Loucy (cell line): ENCODE results near the gene RFNG.

Experiments used
- H2AFZ ChIP-seq: fragments of 200-600 bp; sonication (generic); 2 replicates; pipeline ENCODE4 v1.6.0; 2016; ENCODE audit warnings: antibody characterized with exemption, mild to moderate bottlenecking, low read length, moderate library complexity
- H3F3A ChIP-seq: fragments of 200-600 bp; 2 replicates; pipeline ENCODE4 v1.6.0; 2016; ENCODE audit warnings: antibody characterized with exemption, low read depth, mild to moderate bottlenecking
- H3K27me3 ChIP-seq: fragments of 200-600 bp; sonication (generic); 2 replicates; pipeline ENCODE4 v1.6.1; 2014; ENCODE audit warnings: low read length, mild to moderate bottlenecking; ENCODE audit not compliant: insufficient read depth, poor library complexity, severe bottlenecking
- H3K36me3 ChIP-seq: fragments of 200-600 bp; sonication (generic); 2 replicates; pipeline ENCODE4 v1.6.1; 2016; ENCODE audit warnings: low read length; ENCODE audit not compliant: insufficient read depth
- H3K4me1 ChIP-seq: fragments of 200-600 bp; sonication (generic); 2 replicates; pipeline ENCODE4 v1.5.1; 2014; ENCODE audit warnings: low read length, mild to moderate bottlenecking; ENCODE audit not compliant: insufficient read depth, poor library complexity, severe bottlenecking
- H3K4me2 ChIP-seq: fragments of 200-600 bp; sonication (generic); 2 replicates; pipeline ENCODE4 v1.6.0; 2014; ENCODE audit warnings: antibody characterized with exemption, low read length, low read depth, mild to moderate bottlenecking; ENCODE audit not compliant: poor library complexity, severe bottlenecking
- H3K4me3 ChIP-seq: fragments of 200-600 bp; sonication (generic); 2 replicates; pipeline ENCODE4 v1.5.1; 2014; ENCODE audit warnings: low read length, mild to moderate bottlenecking, mixed read lengths; ENCODE audit not compliant: poor library complexity, severe bottlenecking
- H3K79me2 ChIP-seq: fragments of 200-600 bp; sonication (generic); 2 replicates; pipeline ENCODE4 v1.6.1; 2014; ENCODE audit warnings: low read length; ENCODE audit not compliant: insufficient read depth
- H3K9ac ChIP-seq: fragments of 200-600 bp; sonication (generic); 2 replicates; pipeline ENCODE4 v1.6.0; 2014; ENCODE audit warnings: mild to moderate bottlenecking, low read depth, low read length, moderate library complexity; ENCODE audit not compliant: poor library complexity, severe bottlenecking
- H3K9me2 ChIP-seq: fragments of 200-600 bp; sonication (generic); replicated peaks from 2 replicates; pipeline ENCODE4 v1.6.1; 2016; ENCODE audit warnings: low read depth, low read length, mixed read lengths
- H3K9me3 ChIP-seq: fragments of 200-600 bp; sonication (generic); 2 replicates; pipeline ENCODE4 v1.6.1; 2014; ENCODE audit warnings: mild to moderate bottlenecking, antibody characterized with exemption, low read length, low read depth; ENCODE audit not compliant: insufficient read depth
- H4K20me1 ChIP-seq: fragments of 200-600 bp; sonication (generic); 2 replicates; pipeline ENCODE4 v1.6.0; 2014; ENCODE audit warnings: antibody characterized with exemption, low read length, mild to moderate bottlenecking; ENCODE audit not compliant: insufficient read depth, poor library complexity, severe bottlenecking
- EZH2phosphoT487 ChIP-seq: fragments of 200-600 bp; IDR thresholded peaks from 2 replicates; pipeline ENCODE4 v1.6.1; 2018; ENCODE audit warnings: antibody characterized with exemption, mild to moderate bottlenecking, moderate library complexity, borderline replicate concordance
- TF ChIP-seq, protein P1 (sequence below): fragments of 200-600 bp; sonication (generic); conservative IDR thresholded peaks from 2 replicates; pipeline ENCODE4 v1.5.1; 2014; ENCODE audit warnings: mild to moderate bottlenecking, antibody characterized with exemption, low read length

Gene RFNG

DNA sequence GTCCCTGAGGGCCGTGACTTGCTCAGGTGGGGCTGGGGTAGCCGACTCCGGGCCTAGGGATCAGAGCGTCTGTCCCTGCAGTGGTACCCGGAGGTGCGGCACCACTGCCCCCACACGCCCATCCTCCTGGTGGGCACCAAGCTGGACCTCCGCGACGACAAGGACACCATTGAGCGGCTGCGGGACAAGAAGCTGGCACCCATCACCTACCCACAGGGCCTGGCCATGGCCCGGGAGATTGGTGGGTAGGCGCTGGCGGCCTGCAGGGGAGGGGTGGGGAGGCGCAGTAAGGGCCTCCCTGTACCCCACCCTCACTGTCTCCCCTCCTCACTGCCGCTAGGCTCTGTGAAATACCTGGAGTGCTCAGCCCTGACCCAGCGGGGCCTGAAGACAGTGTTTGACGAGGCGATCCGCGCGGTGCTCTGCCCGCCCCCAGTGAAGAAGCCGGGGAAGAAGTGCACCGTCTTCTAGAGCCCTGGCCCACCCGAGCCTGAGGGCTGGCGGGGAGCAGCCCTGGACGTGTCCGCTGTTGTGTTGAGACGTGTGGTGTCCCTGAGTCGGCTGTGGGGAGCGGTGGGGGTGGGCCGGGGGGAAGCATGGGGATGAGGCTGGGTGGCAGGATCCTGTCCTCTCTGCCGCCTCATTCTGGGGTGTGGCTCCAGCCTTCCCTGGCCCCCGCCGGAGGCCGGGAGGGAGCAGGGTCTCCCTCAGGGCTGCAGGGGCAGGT, 18.1 kb downstream of the RFNG start:
- Histone ChIP-seq H3K9ac (no peak overlapping the region), H3K36me3 (no peaks in the 10 kb centered on the region), H3K9me3 (no peaks in the 10 kb centered on the region), H3F3A (no peaks in the 10 kb centered on the region), H3K4me3 (no peak overlapping the region), H3K79me2 (peaks cover 7% of the 10 kb centered on the region; the same call in 1 of the 2 replicates), H3K27me3 (no peaks in the 10 kb centered on the region), H2AFZ (no peak overlapping the region), H4K20me1 (peaks cover 7% of the 10 kb centered on the region), H3K4me2 (no peak overlapping the region), H3K9me2 (no peaks in the 10 kb centered on the region), H3K4me1 (peaks cover 11% of the 10 kb centered on the region)
- TF ChIP-seq, protein P1, sequence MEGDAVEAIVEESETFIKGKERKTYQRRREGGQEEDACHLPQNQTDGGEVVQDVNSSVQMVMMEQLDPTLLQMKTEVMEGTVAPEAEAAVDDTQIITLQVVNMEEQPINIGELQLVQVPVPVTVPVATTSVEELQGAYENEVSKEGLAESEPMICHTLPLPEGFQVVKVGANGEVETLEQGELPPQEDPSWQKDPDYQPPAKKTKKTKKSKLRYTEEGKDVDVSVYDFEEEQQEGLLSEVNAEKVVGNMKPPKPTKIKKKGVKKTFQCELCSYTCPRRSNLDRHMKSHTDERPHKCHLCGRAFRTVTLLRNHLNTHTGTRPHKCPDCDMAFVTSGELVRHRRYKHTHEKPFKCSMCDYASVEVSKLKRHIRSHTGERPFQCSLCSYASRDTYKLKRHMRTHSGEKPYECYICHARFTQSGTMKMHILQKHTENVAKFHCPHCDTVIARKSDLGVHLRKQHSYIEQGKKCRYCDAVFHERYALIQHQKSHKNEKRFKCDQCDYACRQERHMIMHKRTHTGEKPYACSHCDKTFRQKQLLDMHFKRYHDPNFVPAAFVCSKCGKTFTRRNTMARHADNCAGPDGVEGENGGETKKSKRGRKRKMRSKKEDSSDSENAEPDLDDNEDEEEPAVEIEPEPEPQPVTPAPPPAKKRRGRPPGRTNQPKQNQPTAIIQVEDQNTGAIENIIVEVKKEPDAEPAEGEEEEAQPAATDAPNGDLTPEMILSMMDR = no peak
- no peak for TF ChIP-seq EZH2phosphoT487

DNA sequence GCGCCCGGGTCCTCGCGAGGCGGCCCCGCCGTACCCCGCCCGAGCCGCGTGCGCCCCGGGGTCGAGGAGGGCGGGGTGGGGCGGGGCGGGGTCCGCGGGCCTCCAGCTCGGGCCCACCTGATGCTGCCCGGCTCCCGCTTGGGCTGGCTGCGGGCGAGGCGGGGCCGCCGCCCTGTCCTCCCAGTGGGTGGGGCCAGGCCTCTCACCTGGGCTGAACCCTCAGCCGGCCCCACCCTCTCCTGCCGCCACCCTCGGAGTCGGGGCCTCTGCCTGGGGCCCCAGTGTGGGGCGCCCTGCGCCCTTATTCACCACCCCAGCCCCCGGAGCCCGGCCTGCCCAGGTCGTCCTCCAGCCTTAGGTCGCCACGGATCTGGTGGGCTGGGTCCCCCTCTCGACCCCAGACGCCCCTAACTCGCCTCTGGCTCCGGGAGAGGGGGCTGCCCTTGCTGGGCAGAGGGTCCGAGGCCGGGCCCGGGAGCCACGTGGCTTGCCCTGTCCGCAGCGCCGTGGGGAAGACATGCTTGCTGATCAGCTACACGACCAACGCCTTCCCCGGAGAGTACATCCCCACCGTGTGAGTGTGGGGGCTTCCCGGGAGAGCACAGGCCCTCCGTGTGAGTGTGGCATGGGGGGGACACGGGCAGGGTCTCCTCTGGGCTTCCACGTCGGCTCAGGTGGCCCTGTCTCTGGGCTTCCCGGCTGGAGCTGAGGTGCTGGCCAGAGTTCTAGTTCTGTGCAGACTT, 19.6 kb downstream of the RFNG start:
- Histone ChIP-seq H2AFZ (no peak overlapping the region), H4K20me1 (peaks cover 7% of the 10 kb centered on the region), H3K4me3 (peak overlapping the region; percentile 66), H3K9me3 (no peaks in the 10 kb centered on the region), H3K9me2 (no peaks in the 10 kb centered on the region), H3K79me2 (peaks cover 7% of the 10 kb centered on the region; the same call in 1 of the 2 replicates), H3F3A (no peaks in the 10 kb centered on the region), H3K4me1 (peaks cover 14% of the 10 kb centered on the region), H3K36me3 (no peaks in the 10 kb centered on the region), H3K4me2 (peak overlapping the region; percentile 71), H3K27me3 (no peaks in the 10 kb centered on the region), H3K9ac (peak overlapping the region; percentile 54)
- TF ChIP-seq, protein P1 = no peak
- TF ChIP-seq EZH2phosphoT487 = no peak

DNA sequence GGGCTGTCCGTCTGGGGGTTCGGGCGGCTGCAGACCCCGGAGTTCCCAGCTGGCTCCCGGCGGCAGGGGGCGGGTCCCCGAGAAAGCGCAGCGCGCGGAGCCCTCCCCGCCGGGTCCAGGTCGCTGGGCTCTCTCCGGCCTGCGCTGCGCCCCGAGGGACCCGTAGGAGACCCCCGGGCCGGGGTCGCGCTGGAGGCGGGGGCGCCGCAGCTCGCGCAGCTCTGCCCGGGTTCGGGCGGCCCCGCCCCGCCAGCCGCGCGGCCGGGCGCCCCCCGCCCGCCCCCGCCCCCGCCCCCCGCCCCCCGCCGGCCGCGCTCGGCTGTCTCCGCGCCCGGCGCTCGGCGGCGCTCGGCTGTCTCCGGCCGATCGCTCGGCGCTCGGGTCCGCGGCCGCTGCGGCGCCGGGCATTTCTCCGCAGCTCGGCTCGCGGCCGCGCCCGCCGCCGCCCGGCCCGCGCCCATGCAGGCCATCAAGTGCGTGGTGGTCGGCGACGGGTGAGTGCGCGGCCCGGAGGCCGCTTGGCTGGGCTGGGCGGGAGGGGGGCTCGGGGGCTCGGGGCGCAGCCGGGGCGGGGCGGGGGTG, 20.2 kb downstream of the RFNG start, which contains the start of gene RAC3:
TSS of gene RAC3 (plus strand) at position 376 of the 582 bp plus-strand sequence. CDS start at position 460, 84 bp downstream.
- TF ChIP-seq EZH2phosphoT487 = no peak
- TF ChIP-seq, protein P1 = no peak
- no peaks in the 10 kb centered on the region for H3K36me3 ChIP-seq
- H3K4me2 ChIP-seq = peak within 1 kb of the TSS; percentile 71
- no peaks in the 10 kb centered on the region for H3K27me3 ChIP-seq
- peak within 1 kb of the TSS; percentile 76 for H3K4me3 ChIP-seq
- H2AFZ ChIP-seq = peak within 1 kb of the TSS; percentile 85
- H3K9me3 ChIP-seq = no peaks in the 10 kb centered on the region
- peaks cover under 1% of the 10 kb centered on the region for H4K20me1 ChIP-seq
- H3K4me1 ChIP-seq = peaks cover 16% of the 10 kb centered on the region
- H3K9ac ChIP-seq = peak within 1 kb of the TSS; percentile 72
- H3F3A ChIP-seq = no peaks in the 10 kb centered on the region
- peaks cover 2% of the 10 kb centered on the region; the same call in 1 of the 2 replicates for H3K79me2 ChIP-seq
- H3K9me2 ChIP-seq = no peaks in the 10 kb centered on the region
